Heart right ventricle (tissue), 16 donors: ENCODE measurements around the gene LONRF2. TPM values are rescaled to one million over a fixed set of nuclear protein-coding genes. Genes with fewer than 3 reads are reported as not detected.

Experiments
- ATAC-seq, 8 donors: fragments of 200-7000 bp; cut with Tn5 transposase; one replicate each; pipeline ENCODE4 v1.9.1; 2020; ENCODE audit warnings: mild to moderate bottlenecking in 8 of 8, moderate library complexity in 8 of 8, moderate number of reproducible peaks in 1 of 8
- DNase-seq, 2 donors: peaks; one replicate each; pipeline ENCODE4 v3.0.0-alpha.2; 2020
- H3K27ac ChIP-seq, 10 donors: fragments of 200-600 bp; sonication (generic) in 2 of 10; one replicate each; pipeline versions ENCODE4 v1.5.0 to v1.8.0; 2020 to 2022; ENCODE audit warnings: mild to moderate bottlenecking in 3 of 10
- H3K27me3 ChIP-seq, 7 donors: fragments of 200-600 bp; one replicate each; pipeline ENCODE4 v1.8.0; 2021 to 2022; ENCODE audit warnings: mild to moderate bottlenecking in 2 of 7
- H3K36me3 ChIP-seq, 9 donors: fragments of 200-600 bp; sonication (generic) in 1 of 9; one replicate each; pipeline versions ENCODE4 v1.5.0 to v1.8.0; 2020 to 2022; ENCODE audit warnings: mild to moderate bottlenecking in 2 of 9
- H3K4me1 ChIP-seq, 9 donors: fragments of 200-600 bp; sonication (generic) in 1 of 9; one replicate each; pipeline versions ENCODE4 v1.5.0 to v1.8.0; 2020 to 2022; ENCODE audit warnings: mild to moderate bottlenecking in 4 of 9
- H3K4me3 ChIP-seq, 10 donors: fragments of 200-600 bp; sonication (generic) in 2 of 10; one replicate each; pipeline versions ENCODE4 v1.5.0 to v1.8.0; 2020 to 2022; ENCODE audit warnings: mild to moderate bottlenecking in 7 of 10, moderate library complexity in 2 of 10
- H3K9me3 ChIP-seq, 11 donors: fragments of 200-600 bp in 10 of 11; sonication (generic) in 2 of 11; one replicate each; pipeline versions ENCODE4 v1.5.0 to v1.8.0; 2013 to 2022; ENCODE audit warnings: mild to moderate bottlenecking in 2 of 11, control low read depth in 1 of 11, moderate library complexity in 1 of 11
- WGBS, 2 donors: extraction: QIAGEN DNeasy Blood & Tissue Kit; methylation state at CpG; one replicate each; pipeline ENCODE4 v1.1.7; 2013; ENCODE audit warnings: inconsistent platforms in 1 of 2; 5-methylcytosine and 5-hydroxymethylcytosine counted together
- intact Hi-C, 10 donors: fragments of 100-400 bp; cut with DNase I; formaldehyde crosslinking; loops; one replicate each; pipeline versions ENCODE4 v1.11.1 to v1.14.2; 2022
- polyA plus RNA-seq, 2 donors: library from polyadenylated mRNA; stranded (reverse); fragments of 200-250 nt; gene quantifications; one replicate each; pipeline ENCODE4 v1.2.3, GENCODE V29; 2013
- total RNA-seq, 10 donors: library from RNA; stranded (reverse); fragmentation: NEBNext Ultra II Directional in 3 of 10; extraction: Animal tissue kit (Norgen Biotek cat#: 25700) in 3 of 10; gene quantifications; one replicate each; pipeline versions ENCODE4 v1.2.1 to v1.2.4, GENCODE V29; 2021 to 2023
- TF ChIP-seq, protein P1 (sequence below), 9 donors: fragments of 200-600 bp; sonication (generic) in 2 of 9; IDR thresholded peaks; one replicate each; pipeline versions ENCODE4 v1.5.0 to v1.8.0; 2021 to 2022; ENCODE audit warnings: antibody characterized with exemption in 9 of 9, mild to moderate bottlenecking in 5 of 9, moderate library complexity in 1 of 9
- donor health status: Arrhythmogenic right ventricular cardiomyopathy.
- donor health status: ischemic (EF 13 %, LVEDD 7.1; RV severe dilation, severe dysfunction).
- donor health status: healthy with polysubstance abuse.
- donor health status: DM: no; HTN: yes; CAD: no.
- donor health status: DM: no; HTN: no; CAD: no.
- donor health status: ischemic (EF 25% LVEDD 6.9; RV normal size, moderate dysfunction).
- donor health status: ischemic (EF 25% LVEDD 5.7; RV mildly dilated, moderate dysfunction).
- donor health status: healthy.
- donor health status: DM: yes; HTN: yes; CAD: no.
- donor health status: Ischemic cardiomyopathy.
- donor health status: ischemic (EF 35%, LVEDD 5.7; RV mildly dilated, moderate dysfunction).
- donor health status: nonischemic (EF 11% LVEDD 7.7; RV severe dilation, severe dysfunction).
- donor health status: DM: yes; HTN: yes; CAD: no.
- donor health status: PGD.
- donor health status: ischemic (EF 29% LVEDD 5.4; RV normal size, mild dysfunction).
- donor health status: nonischemic (EF 23%, LVEDD 6.1; RV moderate dilation, normal function).

Gene LONRF2
- total and polyA plus RNA-seq, 12 donors, result 0.58 to 33.3 (median 21.4) TPM

DNA sequence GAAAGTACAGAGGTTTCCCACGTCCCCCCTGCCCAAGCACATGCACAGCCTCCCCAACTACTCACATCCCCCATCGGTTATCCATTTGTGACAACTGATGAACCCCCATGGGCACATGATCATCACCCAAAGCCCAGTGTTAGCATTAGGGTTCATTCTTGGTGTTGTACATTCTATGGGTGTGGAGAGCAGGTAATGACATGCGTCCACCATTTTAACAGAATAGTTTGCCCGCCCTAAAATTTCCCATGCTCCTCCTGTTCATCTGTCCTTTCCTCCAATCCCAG lies 74.3 kb downstream of the LONRF2 start:
- TF ChIP-seq, protein P1, sequence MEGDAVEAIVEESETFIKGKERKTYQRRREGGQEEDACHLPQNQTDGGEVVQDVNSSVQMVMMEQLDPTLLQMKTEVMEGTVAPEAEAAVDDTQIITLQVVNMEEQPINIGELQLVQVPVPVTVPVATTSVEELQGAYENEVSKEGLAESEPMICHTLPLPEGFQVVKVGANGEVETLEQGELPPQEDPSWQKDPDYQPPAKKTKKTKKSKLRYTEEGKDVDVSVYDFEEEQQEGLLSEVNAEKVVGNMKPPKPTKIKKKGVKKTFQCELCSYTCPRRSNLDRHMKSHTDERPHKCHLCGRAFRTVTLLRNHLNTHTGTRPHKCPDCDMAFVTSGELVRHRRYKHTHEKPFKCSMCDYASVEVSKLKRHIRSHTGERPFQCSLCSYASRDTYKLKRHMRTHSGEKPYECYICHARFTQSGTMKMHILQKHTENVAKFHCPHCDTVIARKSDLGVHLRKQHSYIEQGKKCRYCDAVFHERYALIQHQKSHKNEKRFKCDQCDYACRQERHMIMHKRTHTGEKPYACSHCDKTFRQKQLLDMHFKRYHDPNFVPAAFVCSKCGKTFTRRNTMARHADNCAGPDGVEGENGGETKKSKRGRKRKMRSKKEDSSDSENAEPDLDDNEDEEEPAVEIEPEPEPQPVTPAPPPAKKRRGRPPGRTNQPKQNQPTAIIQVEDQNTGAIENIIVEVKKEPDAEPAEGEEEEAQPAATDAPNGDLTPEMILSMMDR (IDR thresholded peaks at IDR 0.05), result no peak
- WGBS, 2 donors, result 89 to 92% methylated on average over 4 of the region's 4 CpGs
- ATAC-seq (no peak), DNase-seq (no peak)
- no peak overlapping the region for H3K4me3 ChIP-seq
- H3K36me3 ChIP-seq, result no peaks in the 10 kb centered on the region
- H3K4me1 ChIP-seq, result peaks cover 0 to 3% (median 0%) of the 10 kb centered on the region in 9 donors
- no peaks in the 10 kb centered on the region for H3K9me3 ChIP-seq
- intact Hi-C loops, result loop anchor here in 6 of 10 donors (5.0 to 10.0 kb wide), 6 partner anchors 73 to 691 kb away; no protein-coding TSS in a partner anchor
- H3K27ac ChIP-seq, result no peak overlapping the region
- peaks cover 0 to 5% (median 0%) of the 10 kb centered on the region in 7 donors for H3K27me3 ChIP-seq

DNA sequence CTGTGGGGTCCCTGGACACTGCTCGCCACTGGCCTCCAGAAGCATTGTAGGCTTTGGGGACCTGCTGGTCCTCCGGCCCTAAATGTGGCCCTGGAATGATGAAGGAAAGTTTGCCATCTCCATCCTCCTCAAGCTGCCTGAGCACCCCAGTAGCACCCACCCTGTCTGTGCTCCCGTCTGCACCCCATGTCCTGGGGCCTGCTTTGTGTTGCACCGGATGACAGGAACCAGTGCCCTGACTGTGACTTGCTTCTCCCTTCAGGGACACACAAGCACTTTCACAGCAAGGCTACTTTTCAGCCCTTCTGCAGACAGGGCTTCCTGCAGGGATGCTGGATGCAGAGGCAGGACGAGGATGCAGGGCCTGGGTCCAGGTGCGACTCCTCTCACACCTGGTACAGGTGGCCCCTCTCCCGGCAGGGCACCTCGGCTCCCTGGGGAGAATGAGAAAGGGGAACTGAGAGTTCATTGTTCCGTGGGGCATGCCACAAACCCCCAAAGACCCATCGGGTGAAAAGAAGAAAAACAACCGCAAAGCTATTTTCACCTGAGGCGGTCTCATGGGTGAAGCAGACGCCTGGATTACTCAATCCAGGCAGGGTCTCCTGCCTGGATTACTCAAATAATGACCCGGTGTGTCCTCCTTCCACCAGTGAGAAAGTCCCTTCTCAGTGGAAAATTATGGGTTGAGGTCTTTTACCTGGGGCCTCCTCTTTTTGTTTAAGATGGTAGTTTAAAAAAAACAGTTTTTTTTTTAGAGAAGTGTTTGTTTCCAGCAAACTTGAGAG lies 74.9 kb downstream of the LONRF2 start:
- no peak for ATAC-seq

DNA sequence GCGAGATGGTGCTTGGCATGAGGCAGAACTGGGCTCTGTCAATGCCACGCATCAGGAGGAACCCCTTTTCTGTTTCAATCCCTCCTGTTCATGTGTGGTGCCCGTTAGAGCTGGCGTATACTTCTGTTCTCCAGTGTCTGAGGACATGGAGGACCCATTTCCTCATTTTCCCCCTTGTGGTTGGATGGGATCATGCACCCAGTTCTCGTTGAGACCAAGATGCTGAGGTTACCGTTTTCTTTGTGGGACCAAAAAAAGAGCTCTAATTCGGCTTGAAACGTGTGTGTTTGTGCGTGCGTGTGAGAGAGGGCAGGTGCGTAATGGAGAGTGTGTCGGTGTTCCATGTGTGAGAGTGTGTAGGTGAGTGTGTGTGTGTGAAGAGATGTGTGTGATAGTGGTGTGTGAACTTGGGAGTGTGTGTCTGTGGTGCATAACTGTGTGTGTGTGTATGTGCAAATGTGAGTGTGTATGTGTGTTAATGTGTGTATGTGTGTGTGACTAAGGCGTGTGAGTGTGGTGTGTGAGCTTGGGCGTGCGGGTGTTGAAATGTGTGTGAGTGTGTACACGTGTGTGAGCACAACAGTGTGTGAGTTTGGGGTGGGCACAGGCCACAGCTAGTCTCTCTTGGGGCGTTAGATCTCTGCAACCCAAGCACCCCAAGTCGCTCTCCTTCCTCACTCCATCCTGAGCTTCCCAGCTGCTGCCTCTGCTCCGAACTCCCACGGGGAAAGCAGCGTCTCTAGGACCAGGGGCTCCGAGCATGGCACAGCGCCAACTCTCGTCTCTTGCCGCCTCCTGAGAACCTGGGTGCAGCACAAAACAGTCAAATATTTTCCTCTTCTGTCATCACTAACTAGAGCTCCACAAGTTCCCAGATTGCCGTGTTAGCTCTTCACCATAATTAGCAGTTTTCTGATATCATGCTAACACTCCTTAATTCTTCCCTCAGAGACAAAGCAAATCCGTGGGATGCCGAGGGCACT lies 75.8 kb downstream of the LONRF2 start:
- 64 to 72% methylated on average over 28 of the region's 28 CpGs for WGBS, 2 donors
- H3K27ac ChIP-seq, result no peak overlapping the region
- H3K4me1 ChIP-seq, result peaks cover 0 to 12% (median 5%) of the 10 kb centered on the region in 9 donors
- TF ChIP-seq, protein P1 (IDR thresholded peaks at IDR 0.05), result peak in 8 of 9 donors; percentile 20 to 51 (median 36)
- no peaks in the 10 kb centered on the region for H3K36me3 ChIP-seq
- no peak for ATAC-seq
- intact Hi-C loops, result loop anchor here in 6 of 10 donors (5.0 to 10.0 kb wide), 6 partner anchors 72 to 689 kb away; no protein-coding TSS in a partner anchor
- no peak overlapping the region for H3K4me3 ChIP-seq
- H3K27me3 ChIP-seq, result peaks cover 0 to 5% (median 0%) of the 10 kb centered on the region in 7 donors
- H3K9me3 ChIP-seq, result no peaks in the 10 kb centered on the region
- DNase-seq, result no peak

More for the DNA sequence above, 74.9 kb downstream of the LONRF2 start:
- intact Hi-C loops, result loop anchor here in 6 of 10 donors (5.0 to 10.0 kb wide), 6 partner anchors 73 to 690 kb away; no protein-coding TSS in a partner anchor
- peaks cover 0 to 8% (median 4%) of the 10 kb centered on the region in 9 donors for H3K4me1 ChIP-seq
- WGBS, 2 donors, result 79 to 84% methylated on average over 14 of the region's 14 CpGs
- H3K27me3 ChIP-seq, result peaks cover 0 to 5% (median 0%) of the 10 kb centered on the region in 7 donors
- no peak overlapping the region for H3K27ac ChIP-seq
- H3K36me3 ChIP-seq, result no peaks in the 10 kb centered on the region
- no peak for DNase-seq
- H3K9me3 ChIP-seq, result no peaks in the 10 kb centered on the region
- H3K4me3 ChIP-seq, result no peak overlapping the region
- TF ChIP-seq, protein P1 (IDR thresholded peaks at IDR 0.05), result no peak

DNA sequence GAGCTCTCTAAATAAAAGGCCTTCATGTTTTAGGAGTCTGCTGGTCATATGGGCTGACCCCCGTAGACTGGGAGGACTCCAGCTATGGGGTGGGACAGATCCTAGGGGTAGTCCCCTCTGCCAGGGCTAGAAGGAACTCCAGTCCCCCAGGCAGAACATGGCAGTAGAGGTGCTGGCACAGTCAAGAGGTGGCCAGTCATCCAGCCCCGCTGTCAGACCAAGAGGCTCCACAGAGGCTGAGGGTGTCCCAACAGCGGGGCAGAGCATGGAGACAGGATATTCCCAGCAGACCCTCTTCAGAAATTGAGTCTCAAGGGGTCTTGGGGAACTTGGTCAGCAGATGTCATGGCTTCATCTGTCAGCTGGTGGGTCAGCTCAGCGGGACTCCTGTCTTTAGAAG lies 76.6 kb downstream of the LONRF2 start:
- H3K27ac ChIP-seq, result no peak overlapping the region
- ATAC-seq (no peak), DNase-seq (no peak)
- no peaks in the 10 kb centered on the region for H3K36me3 ChIP-seq
- peaks cover 0 to 12% (median 5%) of the 10 kb centered on the region in 9 donors for H3K4me1 ChIP-seq
- H3K4me3 ChIP-seq, result no peak overlapping the region
- 94 to 95% methylated on average over 4 of the region's 4 CpGs for WGBS, 2 donors
- H3K27me3 ChIP-seq, result peaks cover 0 to 5% (median 0%) of the 10 kb centered on the region in 7 donors
- TF ChIP-seq, protein P1 (IDR thresholded peaks at IDR 0.05), result no peak
- no peaks in the 10 kb centered on the region for H3K9me3 ChIP-seq
- intact Hi-C loops, result loop anchor here in 6 of 10 donors (5.0 to 10.0 kb wide), 6 partner anchors 71 to 688 kb away; no protein-coding TSS in a partner anchor
